OCI-LY7 (cell line): ENCODE results near the gene ATP6V0A1.

Source experiments
- CTCF ChIP-seq: fragments of 200-600 bp; sonication (generic); conservative IDR thresholded peaks from 2 replicates; pipeline ENCODE4 v1.5.1; 2014; ENCODE audit warnings: mild to moderate bottlenecking, antibody characterized with exemption, low read length, moderate library complexity, mixed read lengths
- EZH2phosphoT487 ChIP-seq: fragments of 200-600 bp; sonication (generic); IDR thresholded peaks from 2 replicates; pipeline ENCODE4 v1.6.1; 2018; ENCODE audit warnings: low read depth, borderline replicate concordance, mild to moderate bottlenecking, mixed run types, antibody characterized with exemption, low read length, moderate library complexity, mixed read lengths

- no peak for TF ChIP-seq EZH2phosphoT487
- no peak for TF ChIP-seq CTCF
Measured at GRCh38 chr17:42543190-42544079, 84.8 kb downstream of the ATP6V0A1 start.
